A549 treated with dexamethasone at 1 μM for 4 hours (cell line): ENCODE results near the gene SELE. TPM values are rescaled to one million over a fixed set of nuclear protein-coding genes. Genes with fewer than 3 reads are reported as not detected.

ENCODE experiments used
- total RNA-seq: library from RNA; stranded (reverse); fragments of 200-300 nt; extraction: Qiagen RNA extraction; gene quantifications from 5 replicates; pipeline ENCODE4 v1.2.3, GENCODE V29; 2022

Gene SELE, protein sequence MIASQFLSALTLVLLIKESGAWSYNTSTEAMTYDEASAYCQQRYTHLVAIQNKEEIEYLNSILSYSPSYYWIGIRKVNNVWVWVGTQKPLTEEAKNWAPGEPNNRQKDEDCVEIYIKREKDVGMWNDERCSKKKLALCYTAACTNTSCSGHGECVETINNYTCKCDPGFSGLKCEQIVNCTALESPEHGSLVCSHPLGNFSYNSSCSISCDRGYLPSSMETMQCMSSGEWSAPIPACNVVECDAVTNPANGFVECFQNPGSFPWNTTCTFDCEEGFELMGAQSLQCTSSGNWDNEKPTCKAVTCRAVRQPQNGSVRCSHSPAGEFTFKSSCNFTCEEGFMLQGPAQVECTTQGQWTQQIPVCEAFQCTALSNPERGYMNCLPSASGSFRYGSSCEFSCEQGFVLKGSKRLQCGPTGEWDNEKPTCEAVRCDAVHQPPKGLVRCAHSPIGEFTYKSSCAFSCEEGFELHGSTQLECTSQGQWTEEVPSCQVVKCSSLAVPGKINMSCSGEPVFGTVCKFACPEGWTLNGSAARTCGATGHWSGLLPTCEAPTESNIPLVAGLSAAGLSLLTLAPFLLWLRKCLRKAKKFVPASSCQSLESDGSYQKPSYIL
- total RNA-seq: 0.02 to 0.07 TPM in 2 of 5 replicates, not detected in the others

DNA sequence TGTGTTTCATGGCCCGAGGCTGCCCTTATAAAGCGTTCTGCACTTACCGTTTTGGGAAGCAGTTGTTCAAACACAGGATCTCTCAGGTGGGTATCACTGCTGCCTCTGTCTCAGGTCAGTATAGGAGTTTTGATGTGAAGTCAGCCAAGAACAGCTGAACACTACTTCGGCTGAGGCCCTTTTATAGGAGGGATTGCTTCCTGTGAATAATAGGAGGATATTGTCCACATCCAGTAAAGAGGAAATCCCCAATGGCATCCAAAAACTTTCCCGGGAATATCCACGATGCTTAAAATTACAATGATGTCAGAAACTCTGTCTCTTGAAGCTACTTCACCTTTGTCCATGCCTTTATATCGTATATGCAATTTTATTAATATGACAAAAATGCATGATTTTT lies at the start of gene SELE:
SELE (minus strand) TSS at position 156 of the 400 bp plus-strand sequence. CDS start 467 bp downstream, outside the sequence.

DNA sequence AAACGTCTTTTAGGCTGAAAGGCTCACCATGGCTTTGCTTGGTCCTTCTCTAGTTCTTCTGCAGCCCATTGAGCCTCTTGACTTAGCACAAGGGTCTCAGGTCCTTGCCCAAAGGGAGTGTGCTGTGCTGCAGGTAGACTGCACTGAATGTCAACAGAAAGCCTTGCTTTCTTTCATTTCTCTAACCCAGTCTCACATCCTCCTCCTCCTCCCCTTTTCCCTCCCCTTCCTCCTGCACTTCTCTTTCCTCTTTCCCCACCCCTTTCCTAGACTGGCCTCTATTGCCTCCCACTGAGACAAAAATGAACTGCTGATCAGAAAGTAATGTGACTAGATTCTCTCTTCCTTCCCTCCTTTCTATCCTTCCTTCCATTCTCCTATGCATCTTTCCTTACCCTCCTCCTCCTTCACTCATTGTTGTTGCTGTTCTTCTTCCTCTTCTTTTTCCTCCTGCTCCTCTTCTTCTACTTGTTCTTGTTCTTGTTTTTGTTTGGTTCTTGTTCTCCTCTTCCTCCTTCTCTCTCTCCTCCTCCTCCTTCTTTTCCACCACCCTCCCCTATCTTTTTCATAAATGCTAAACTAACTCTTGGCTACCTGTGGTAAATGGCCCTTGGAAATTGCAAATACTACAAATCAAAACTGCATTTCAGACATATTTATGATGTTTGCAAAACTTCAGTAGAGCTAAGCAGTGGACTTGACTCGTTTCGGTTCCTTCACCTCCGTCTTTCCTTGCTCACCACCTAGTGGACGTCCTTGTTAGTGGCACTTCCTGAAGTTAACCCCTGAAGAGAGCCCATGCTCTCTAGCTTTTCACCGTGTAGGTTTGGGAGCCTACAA lies 22.2 kb downstream of the SELE start, which contains the start of gene SELL:
SELL (minus strand) TSS at position 152 of the 840 bp plus-strand sequence; CDS start at position 30, 122 bp downstream.

Other genes starting within 250 kb of the SELE start
- gene SLC19A2, start 248.1 kb downstream of the SELE start, total RNA-seq: 30.7 to 38.7 TPM (median 31.8 TPM) in 5 replicates
- gene F5, start 147.6 kb downstream of the SELE start, total RNA-seq: 0.09 to 0.36 TPM (median 0.12 TPM) in 5 replicates
- gene SELP, start 104.0 kb downstream of the SELE start, total RNA-seq: not detected in 5 replicates
- gene SELL, start 22.5 kb downstream of the SELE start, total RNA-seq: 0.08 to 0.26 TPM (median 0.20 TPM) in 5 replicates
- gene METTL18, start 60.8 kb upstream of the SELE start, total RNA-seq: 4.6 to 6.5 TPM (median 5.1 TPM) in 5 replicates
- gene SCYL3, start 159.8 kb upstream of the SELE start, total RNA-seq: 2.6 to 3.1 TPM (median 3.0 TPM) in 5 replicates